Osteoblast (primary cell): ENCODE data around the gene EDN3. TPM values are rescaled to one million over a fixed set of nuclear protein-coding genes. Genes with fewer than 3 reads are reported as not detected.

Experiments used
- DNase-seq: peaks from one replicate; pipeline ENCODE4 v3.0.0; 2011; ENCODE audit warnings: low spot score, mixed read lengths; ENCODE audit not compliant: insufficient read length; ENCODE audit errors: missing footprints
- H2AFZ ChIP-seq: 2 replicates; pipeline ENCODE4 v1.6.0; 2011; ENCODE audit warnings: mild to moderate bottlenecking, low read length
- H3K27ac ChIP-seq: 2 replicates; pipeline ENCODE4 v1.5.1; 2011; ENCODE audit warnings: mild to moderate bottlenecking, low read depth, low read length, moderate library complexity
- H3K27me3 ChIP-seq: 2 replicates; pipeline ENCODE4 v1.6.0; 2012; ENCODE audit warnings: mild to moderate bottlenecking, control low read depth, inconsistent platforms, low read length, moderate library complexity; ENCODE audit not compliant: insufficient read depth
- H3K36me3 ChIP-seq: 2 replicates; pipeline ENCODE4 v1.5.1; 2011; ENCODE audit warnings: mild to moderate bottlenecking, low read length, control low read depth, moderate library complexity; ENCODE audit not compliant: insufficient read depth
- H3K4me1 ChIP-seq: 2 replicates; pipeline ENCODE4 v1.5.1; 2011; ENCODE audit warnings: mild to moderate bottlenecking, low read length, control low read depth, moderate library complexity; ENCODE audit not compliant: insufficient read depth
- H3K4me2 ChIP-seq: 2 replicates; pipeline ENCODE4 v1.6.0; 2011; ENCODE audit warnings: mild to moderate bottlenecking, low read length; ENCODE audit not compliant: insufficient read depth
- H3K4me3 ChIP-seq: fragments of 200-600 bp; sonication (generic); 3 replicates; pipeline ENCODE4 v1.5.1; 2012; ENCODE audit warnings: mild to moderate bottlenecking, low read length, inconsistent platforms; ENCODE audit not compliant: insufficient read depth
- H3K79me2 ChIP-seq: 2 replicates; pipeline ENCODE4 v1.6.0; 2012; ENCODE audit warnings: mild to moderate bottlenecking, low read length, control low read depth, inconsistent platforms; ENCODE audit not compliant: insufficient read depth
- H3K9me3 ChIP-seq: 2 replicates; pipeline ENCODE4 v1.5.1; 2011; ENCODE audit warnings: low read depth, low read length, control low read depth
- H4K20me1 ChIP-seq: 2 replicates; pipeline ENCODE4 v1.6.0; 2012; ENCODE audit warnings: mild to moderate bottlenecking, low read length, control low read depth; ENCODE audit not compliant: insufficient read depth
- total RNA-seq: library from RNA; depleted of rRNA; stranded (reverse); fragments of >200 nt; gene quantifications from 2 replicates; pipeline ENCODE4 v1.2.3, GENCODE V29; 2012
- TF ChIP-seq, protein P1 (sequence below): IDR thresholded peaks from 2 replicates; pipeline ENCODE4 v1.5.1; 2011; ENCODE audit warnings: mild to moderate bottlenecking, low read depth, low read length, moderate library complexity; ENCODE audit errors: extremely low read depth

The EDN3 gene
- total RNA-seq, 1 donor = not detected

DNA sequence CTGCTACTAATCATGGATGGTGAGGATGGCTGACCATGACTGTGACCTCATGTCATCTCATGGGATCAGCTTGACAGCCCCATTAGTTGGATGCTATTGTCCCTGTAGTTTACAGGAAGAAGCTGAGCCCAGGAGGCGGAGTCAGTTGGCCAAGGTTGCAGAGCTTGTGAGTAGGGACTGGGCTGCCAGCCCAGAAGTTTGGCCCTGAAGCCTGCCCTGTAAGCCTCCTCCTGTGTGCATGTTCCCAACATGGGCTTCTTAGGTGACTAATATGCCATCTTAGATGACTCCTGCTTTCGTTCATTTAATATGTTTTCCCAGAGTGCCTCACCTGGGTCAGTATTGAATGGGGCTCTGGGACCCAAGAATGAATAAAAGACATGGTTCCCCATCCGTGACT lies 6.9 kb downstream of the EDN3 start:
- no peaks in the 10 kb centered on the region for H3K4me1 ChIP-seq
- H3K27me3 ChIP-seq = no peaks in the 10 kb centered on the region
- H4K20me1 ChIP-seq = no peaks in the 10 kb centered on the region
- H3K9me3 ChIP-seq = no peaks in the 10 kb centered on the region
- H3K27ac ChIP-seq = no peak overlapping the region
- H3K4me3 ChIP-seq = no peak overlapping the region
- no peaks in the 10 kb centered on the region for H3K36me3 ChIP-seq
- TF ChIP-seq, protein P1, sequence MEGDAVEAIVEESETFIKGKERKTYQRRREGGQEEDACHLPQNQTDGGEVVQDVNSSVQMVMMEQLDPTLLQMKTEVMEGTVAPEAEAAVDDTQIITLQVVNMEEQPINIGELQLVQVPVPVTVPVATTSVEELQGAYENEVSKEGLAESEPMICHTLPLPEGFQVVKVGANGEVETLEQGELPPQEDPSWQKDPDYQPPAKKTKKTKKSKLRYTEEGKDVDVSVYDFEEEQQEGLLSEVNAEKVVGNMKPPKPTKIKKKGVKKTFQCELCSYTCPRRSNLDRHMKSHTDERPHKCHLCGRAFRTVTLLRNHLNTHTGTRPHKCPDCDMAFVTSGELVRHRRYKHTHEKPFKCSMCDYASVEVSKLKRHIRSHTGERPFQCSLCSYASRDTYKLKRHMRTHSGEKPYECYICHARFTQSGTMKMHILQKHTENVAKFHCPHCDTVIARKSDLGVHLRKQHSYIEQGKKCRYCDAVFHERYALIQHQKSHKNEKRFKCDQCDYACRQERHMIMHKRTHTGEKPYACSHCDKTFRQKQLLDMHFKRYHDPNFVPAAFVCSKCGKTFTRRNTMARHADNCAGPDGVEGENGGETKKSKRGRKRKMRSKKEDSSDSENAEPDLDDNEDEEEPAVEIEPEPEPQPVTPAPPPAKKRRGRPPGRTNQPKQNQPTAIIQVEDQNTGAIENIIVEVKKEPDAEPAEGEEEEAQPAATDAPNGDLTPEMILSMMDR = no peak
- no peak overlapping the region for H3K4me2 ChIP-seq
- H2AFZ ChIP-seq = no peak overlapping the region
- no peaks in the 10 kb centered on the region for H3K79me2 ChIP-seq
- DNase-seq = no peak

DNA sequence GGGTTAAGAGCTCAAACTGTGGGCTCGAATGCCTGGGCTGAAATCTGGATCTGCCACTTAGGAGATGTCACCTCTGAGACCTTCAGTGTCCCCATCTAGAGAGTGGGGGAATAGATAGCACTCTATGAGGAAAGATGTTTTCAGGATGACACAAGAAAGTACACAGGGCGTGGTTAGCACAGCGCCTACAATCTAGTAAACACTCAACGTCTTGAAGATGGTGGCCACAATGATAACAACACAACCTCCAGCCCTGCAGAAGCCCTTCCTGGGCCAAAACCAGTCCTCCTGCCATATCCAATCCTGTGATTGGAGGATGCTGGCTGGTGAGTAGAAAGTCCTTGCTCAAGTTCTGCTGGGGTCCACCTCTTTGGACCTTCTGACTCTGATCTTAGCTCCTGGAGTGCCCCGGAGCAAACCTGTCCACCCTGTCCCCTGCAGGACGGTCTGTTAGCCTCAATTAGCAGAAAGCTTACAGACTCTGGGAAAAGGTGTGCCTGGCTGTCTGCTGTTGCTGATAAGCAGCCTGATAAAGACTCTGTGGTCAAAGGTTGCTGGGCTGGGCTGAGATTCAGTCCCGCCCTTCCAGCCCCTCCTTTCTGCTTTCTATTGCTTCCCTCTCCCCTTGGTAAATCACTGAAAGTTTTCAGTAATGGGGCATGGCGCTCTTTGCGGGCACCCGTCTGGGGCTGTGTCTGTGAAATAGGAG lies 8.2 kb downstream of the EDN3 start:
- H3K27me3 ChIP-seq = no peaks in the 10 kb centered on the region
- no peak overlapping the region for H3K4me3 ChIP-seq
- no peak overlapping the region for H2AFZ ChIP-seq
- no peaks in the 10 kb centered on the region for H3K9me3 ChIP-seq
- H3K4me1 ChIP-seq = no peaks in the 10 kb centered on the region
- DNase-seq = no peak
- TF ChIP-seq, protein P1 = no peak
- H3K36me3 ChIP-seq = no peaks in the 10 kb centered on the region
- H3K79me2 ChIP-seq = no peaks in the 10 kb centered on the region
- H3K4me2 ChIP-seq = no peak overlapping the region
- H4K20me1 ChIP-seq = no peaks in the 10 kb centered on the region
- no peak overlapping the region for H3K27ac ChIP-seq

GRCh38 chr20:59309218-59309617 lies 8.8 kb downstream of the EDN3 start:
- Histone ChIP-seq H2AFZ (no peak overlapping the region), H3K27me3 (no peaks in the 10 kb centered on the region), H3K36me3 (no peaks in the 10 kb centered on the region), H3K4me2 (no peak overlapping the region), H4K20me1 (no peaks in the 10 kb centered on the region), H3K9me3 (no peaks in the 10 kb centered on the region), H3K79me2 (no peaks in the 10 kb centered on the region), H3K4me3 (no peak overlapping the region), H3K4me1 (no peaks in the 10 kb centered on the region), H3K27ac (no peak overlapping the region)
- TF ChIP-seq, protein P1 = no peak
- DNase-seq = no peak

- no peaks in the 10 kb centered on the region for H3K9me3 ChIP-seq
- no peaks in the 10 kb centered on the region for H3K4me1 ChIP-seq
- H3K27me3 ChIP-seq = no peaks in the 10 kb centered on the region
- no peak for DNase-seq
- no peaks in the 10 kb centered on the region for H3K36me3 ChIP-seq
- H3K4me3 ChIP-seq = no peak overlapping the region
- no peaks in the 10 kb centered on the region for H4K20me1 ChIP-seq
- H3K4me2 ChIP-seq = no peak overlapping the region
- TF ChIP-seq, protein P1 = no peak
- no peak overlapping the region for H2AFZ ChIP-seq
- no peak overlapping the region for H3K27ac ChIP-seq
- H3K79me2 ChIP-seq = no peaks in the 10 kb centered on the region
Observed at GRCh38 chr20:59314997-59315396, 14.6 kb downstream of the EDN3 start.
